CD4-positive, alpha-beta T cell (primary cell): ENCODE measurements around the gene SUSD2. TPM values are rescaled to one million over a fixed set of nuclear protein-coding genes. Genes with fewer than 3 reads are reported as not detected.

Experiments
- ATAC-seq: fragments of 200-7000 bp; cut with Tn5 transposase; one replicate; pipeline ENCODE4 v1.10.0; 2022; ENCODE audit warnings: mild to moderate bottlenecking; ENCODE audit not compliant: poor library complexity
- CTCF ChIA-PET: fragments of 350-600 bp; sonication (Branson Sonifier 250); formaldehyde crosslinking; loops from one replicate; lab custom pipeline; 2021; ENCODE audit warnings: antibody characterized with exemption, inconsistent platforms; lab: Charles Lee
- POLR2A ChIA-PET: fragments of 350-600 bp; sonication (Branson Sonifier 250); formaldehyde crosslinking; loops from one replicate; lab custom pipeline; 2021; ENCODE audit warnings: antibody characterized with exemption, inconsistent platforms; lab: Charles Lee
- DNase-seq, 14 experiments: peaks; one replicate each; pipeline ENCODE4 v3.0.0-alpha.2; 2013 to 2020; ENCODE audit warnings: mixed read lengths in 2 of 14
- H3K27ac ChIP-seq, 2 donors: one replicate each; pipeline versions ENCODE4 v1.5.1 to v1.7.0; 2013; ENCODE audit warnings: low read length in 2 of 2, low read depth in 1 of 2, mild to moderate bottlenecking in 1 of 2
- H3K27me3 ChIP-seq, 2 experiments: 1 replicate in 1 of 2; 2 replicates in 1 of 2; pipeline versions ENCODE4 v1.6.1 to v1.7.0; 2013; ENCODE audit warnings: low read length in 2 of 2, control low read depth in 1 of 2, mild to moderate bottlenecking in 1 of 2, moderate library complexity in 1 of 2; ENCODE audit not compliant: insufficient read depth in 2 of 2, control insufficient read depth in 1 of 2
- H3K36me3 ChIP-seq: one replicate; pipeline ENCODE4 v1.6.1; 2013; ENCODE audit warnings: low read length, control low read depth; ENCODE audit not compliant: insufficient read depth
- H3K4me1 ChIP-seq: one replicate; pipeline ENCODE4 v1.6.1; 2013; ENCODE audit warnings: low read length, control low read depth; ENCODE audit not compliant: insufficient read depth
- H3K4me3 ChIP-seq: one replicate; pipeline ENCODE4 v1.5.1; 2013; ENCODE audit warnings: mild to moderate bottlenecking, low read length, moderate library complexity
- H3K9me3 ChIP-seq, 2 experiments: 1 replicate in 1 of 2; 2 replicates in 1 of 2; pipeline versions ENCODE4 v1.6.1 to v1.7.0; 2013; ENCODE audit warnings: low read length in 2 of 2, mild to moderate bottlenecking in 2 of 2, control low read depth in 1 of 2, moderate library complexity in 1 of 2; ENCODE audit not compliant: control insufficient read depth in 1 of 2, insufficient read depth in 1 of 2
- H3K27ac Mint-ChIP-seq: one replicate; pipeline ENCODE4 v1.8.0; 2020; ENCODE audit warnings: mixed read lengths
- H3K27me3 Mint-ChIP-seq: one replicate; pipeline ENCODE4 v1.8.0; 2021; ENCODE audit warnings: mixed read lengths
- H3K36me3 Mint-ChIP-seq: one replicate; pipeline ENCODE4 v1.8.0; 2021; ENCODE audit warnings: low read depth, mixed read lengths
- H3K4me1 Mint-ChIP-seq: one replicate; pipeline ENCODE4 v1.8.0; 2021; ENCODE audit warnings: low read depth, mixed read lengths
- H3K4me3 Mint-ChIP-seq: one replicate; pipeline ENCODE4 v1.8.0; 2020; ENCODE audit warnings: mild to moderate bottlenecking, mixed read lengths
- H3K9me3 Mint-ChIP-seq: one replicate; pipeline ENCODE4 v1.8.0; 2020; ENCODE audit warnings: mixed read lengths
- intact Hi-C, 2 experiments: fragments of 100-400 bp; cut with DNase I in 1 of 2; cut with micrococcal nuclease in 1 of 2; formaldehyde crosslinking; loops; one replicate each; pipeline versions ENCODE4 v1.15.1 to v1.9.0; 2023 to 2025; cut with DNase I, micrococcal nuclease
- total RNA-seq, 174 experiments: library from RNA in 2 of 174; stranded (reverse) in 2 of 174; gene quantifications; one replicate each; pipeline ENCODE4 v1.2.3 and lab custom pipeline; 2021 to 2026
- TF ChIP-seq, protein P1 (sequence below): fragments of 200-600 bp; IDR thresholded peaks from one replicate; pipeline ENCODE4 v1.8.0; 2022; ENCODE audit warnings: antibody characterized with exemption, mild to moderate bottlenecking

The SUSD2 gene
- total RNA-seq, 2 experiments from 2014 or later = 0.80 to 1.5 TPM

- Histone ChIP-seq H3K36me3 (peaks cover 70% of the 10 kb centered on the region), H3K27ac (peak overlapping the region in 1 of 2 donors; percentile 15), H3K4me1 (peaks cover 53% of the 10 kb centered on the region), H3K9me3 (no peaks in the 10 kb centered on the region), H3K4me3 (no peak overlapping the region), H3K27me3 (no peaks in the 10 kb centered on the region)
- Mint-ChIP-seq H3K27ac (peak overlapping the region; percentile 75), H3K27me3 (no peaks in the 10 kb centered on the region), H3K4me3 (no peak overlapping the region), H3K36me3 (peaks cover 62% of the 10 kb centered on the region), H3K9me3 (no peaks in the 10 kb centered on the region), H3K4me1 (peaks cover 61% of the 10 kb centered on the region)
- no peak for DNase-seq
- POLR2A ChIA-PET = interaction anchor here (0.7 to 1.4 kb wide), 2 partner anchors 14 to 18 kb away, joined by 3 to 4 read pairs; no protein-coding TSS in a partner anchor
- no peak for ATAC-seq
- intact Hi-C loops = no loop called here
- TF ChIP-seq, protein P1, sequence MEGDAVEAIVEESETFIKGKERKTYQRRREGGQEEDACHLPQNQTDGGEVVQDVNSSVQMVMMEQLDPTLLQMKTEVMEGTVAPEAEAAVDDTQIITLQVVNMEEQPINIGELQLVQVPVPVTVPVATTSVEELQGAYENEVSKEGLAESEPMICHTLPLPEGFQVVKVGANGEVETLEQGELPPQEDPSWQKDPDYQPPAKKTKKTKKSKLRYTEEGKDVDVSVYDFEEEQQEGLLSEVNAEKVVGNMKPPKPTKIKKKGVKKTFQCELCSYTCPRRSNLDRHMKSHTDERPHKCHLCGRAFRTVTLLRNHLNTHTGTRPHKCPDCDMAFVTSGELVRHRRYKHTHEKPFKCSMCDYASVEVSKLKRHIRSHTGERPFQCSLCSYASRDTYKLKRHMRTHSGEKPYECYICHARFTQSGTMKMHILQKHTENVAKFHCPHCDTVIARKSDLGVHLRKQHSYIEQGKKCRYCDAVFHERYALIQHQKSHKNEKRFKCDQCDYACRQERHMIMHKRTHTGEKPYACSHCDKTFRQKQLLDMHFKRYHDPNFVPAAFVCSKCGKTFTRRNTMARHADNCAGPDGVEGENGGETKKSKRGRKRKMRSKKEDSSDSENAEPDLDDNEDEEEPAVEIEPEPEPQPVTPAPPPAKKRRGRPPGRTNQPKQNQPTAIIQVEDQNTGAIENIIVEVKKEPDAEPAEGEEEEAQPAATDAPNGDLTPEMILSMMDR = no peak
- CTCF ChIA-PET = no interaction called here
These were observed 20.7 kb upstream of the SUSD2 start for GRCh38 chr22:24160546-24160945.

GRCh38 chr22:24161485-24161884, 19.8 kb upstream of the SUSD2 start:
- H3K36me3 Mint-ChIP-seq = peaks cover 67% of the 10 kb centered on the region
- peak overlapping the region; percentile 75 for H3K27ac Mint-ChIP-seq
- CTCF ChIA-PET = no interaction called here

DNA sequence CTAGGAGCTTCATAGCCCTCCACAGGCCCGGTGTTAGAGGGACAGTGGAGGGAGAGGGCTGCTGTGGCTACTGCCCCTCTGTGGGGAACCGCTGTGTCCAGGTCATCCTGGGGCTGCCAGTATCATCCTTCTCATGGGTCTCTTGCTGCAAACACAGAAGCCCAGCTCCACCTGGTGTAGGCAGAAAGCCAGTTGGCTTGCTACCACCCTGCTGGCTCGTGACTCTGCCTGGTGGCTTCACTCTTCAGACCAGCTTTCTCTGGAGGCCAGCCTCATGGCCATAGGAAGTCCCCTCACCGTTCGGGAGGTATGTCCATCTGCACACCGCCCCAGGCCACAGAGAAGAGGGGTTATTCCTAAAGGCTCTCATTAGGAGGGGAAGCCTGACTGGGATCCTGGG, 19.4 kb upstream of the SUSD2 start:
- Mint-ChIP-seq H3K4me3 (no peak overlapping the region), H3K4me1 (peaks cover 54% of the 10 kb centered on the region), H3K27ac (peak overlapping the region; percentile 75), H3K36me3 (peaks cover 65% of the 10 kb centered on the region), H3K27me3 (no peaks in the 10 kb centered on the region), H3K9me3 (no peaks in the 10 kb centered on the region)
- H3K36me3 ChIP-seq = peaks cover 82% of the 10 kb centered on the region
- POLR2A ChIA-PET = no interaction called here
- TF ChIP-seq, protein P1 = no peak
- DNase-seq (no peak), ATAC-seq (no peak)
- peak overlapping the region in 1 of 2 donors; percentile 35 for H3K27ac ChIP-seq
- CTCF ChIA-PET = no interaction called here
- intact Hi-C loops = no loop called here
- H3K4me1 ChIP-seq = peaks cover 48% of the 10 kb centered on the region
- no peaks in the 10 kb centered on the region for H3K9me3 ChIP-seq
- H3K4me3 ChIP-seq = no peak overlapping the region
- H3K27me3 ChIP-seq = no peaks in the 10 kb centered on the region

More at GRCh38 chr22:24161485-24161884, 19.8 kb upstream of the SUSD2 start:
- peaks cover 58% of the 10 kb centered on the region for H3K4me1 Mint-ChIP-seq
- no peaks in the 10 kb centered on the region for H3K9me3 Mint-ChIP-seq
- POLR2A ChIA-PET = no interaction called here
- ATAC-seq (no peak), DNase-seq (no peak)
- intact Hi-C loops = no loop called here
- H3K4me1 ChIP-seq = peaks cover 51% of the 10 kb centered on the region
- H3K4me3 Mint-ChIP-seq = no peak overlapping the region
- peak overlapping the region in 1 of 2 donors; percentile 35 for H3K27ac ChIP-seq
- no peaks in the 10 kb centered on the region for H3K27me3 Mint-ChIP-seq
- no peak overlapping the region for H3K4me3 ChIP-seq
- no peaks in the 10 kb centered on the region for H3K27me3 ChIP-seq
- TF ChIP-seq, protein P1 = no peak
- H3K9me3 ChIP-seq = no peaks in the 10 kb centered on the region
- peaks cover 79% of the 10 kb centered on the region for H3K36me3 ChIP-seq
